ENCODE measurements around the gene RAPGEF1.

The RAPGEF1 gene

DNA sequence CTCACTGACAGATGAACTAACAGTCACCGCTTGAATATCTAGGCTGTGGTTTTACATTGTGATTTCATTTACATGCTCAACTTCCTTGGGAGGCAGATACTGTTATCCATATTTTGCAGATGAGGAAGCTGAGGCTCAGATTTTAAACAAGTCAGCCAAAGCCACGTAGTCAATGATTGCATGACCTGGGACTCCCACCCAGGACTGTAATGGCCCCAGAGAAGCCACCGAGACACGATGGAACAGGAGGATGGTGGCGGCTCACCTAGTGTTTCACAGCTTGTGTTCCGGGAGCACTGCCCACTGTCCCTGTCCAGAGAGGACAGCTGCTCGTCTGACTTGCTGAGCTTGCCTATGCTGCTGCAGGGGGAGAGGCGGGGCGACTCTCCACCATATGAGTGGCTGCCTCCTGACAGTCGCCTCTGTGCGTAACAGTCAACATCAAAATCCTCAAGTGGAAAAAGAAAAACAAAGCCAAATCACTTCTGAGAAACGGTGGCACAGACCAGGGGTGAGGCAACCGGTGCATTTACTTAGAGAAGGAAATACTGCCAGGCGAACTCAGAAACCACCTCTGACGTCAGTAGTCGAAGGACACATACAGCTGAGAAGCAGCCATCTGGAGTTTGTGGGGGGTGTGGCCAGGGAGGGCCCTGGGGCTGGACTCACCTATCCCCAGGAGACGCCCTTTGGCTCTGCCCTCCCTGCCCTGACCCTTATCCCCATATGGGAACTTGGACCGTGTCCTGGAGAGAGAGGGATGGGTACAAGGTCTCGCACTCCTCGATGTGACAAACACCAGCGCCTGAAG is 112.0 kb downstream of the RAPGEF1 start:
- DNase-seq (ENCODE audit: low spot score) (no peak), ATAC-seq (ENCODE audit: low read depth) (no peak)
- Histone ChIP-seq H3K9me3 (ENCODE audit: severe bottlenecking) (no peaks in the 10 kb centered on the region), H3K4me3 (ENCODE audit: severe bottlenecking) (no peak overlapping the region), H3K27ac (ENCODE audit: poor library complexity, severe bottlenecking) (no peak overlapping the region), H3K4me1 (ENCODE audit: insufficient read depth, poor library complexity, severe bottlenecking) (peaks cover 2% of the 10 kb centered on the region), H3K36me3 (ENCODE audit: low read depth) (peaks cover 14% of the 10 kb centered on the region), H3K27me3 (ENCODE audit: insufficient read depth, poor library complexity, severe bottlenecking) (no peaks in the 10 kb centered on the region)
- TF ChIP-seq, protein P1, sequence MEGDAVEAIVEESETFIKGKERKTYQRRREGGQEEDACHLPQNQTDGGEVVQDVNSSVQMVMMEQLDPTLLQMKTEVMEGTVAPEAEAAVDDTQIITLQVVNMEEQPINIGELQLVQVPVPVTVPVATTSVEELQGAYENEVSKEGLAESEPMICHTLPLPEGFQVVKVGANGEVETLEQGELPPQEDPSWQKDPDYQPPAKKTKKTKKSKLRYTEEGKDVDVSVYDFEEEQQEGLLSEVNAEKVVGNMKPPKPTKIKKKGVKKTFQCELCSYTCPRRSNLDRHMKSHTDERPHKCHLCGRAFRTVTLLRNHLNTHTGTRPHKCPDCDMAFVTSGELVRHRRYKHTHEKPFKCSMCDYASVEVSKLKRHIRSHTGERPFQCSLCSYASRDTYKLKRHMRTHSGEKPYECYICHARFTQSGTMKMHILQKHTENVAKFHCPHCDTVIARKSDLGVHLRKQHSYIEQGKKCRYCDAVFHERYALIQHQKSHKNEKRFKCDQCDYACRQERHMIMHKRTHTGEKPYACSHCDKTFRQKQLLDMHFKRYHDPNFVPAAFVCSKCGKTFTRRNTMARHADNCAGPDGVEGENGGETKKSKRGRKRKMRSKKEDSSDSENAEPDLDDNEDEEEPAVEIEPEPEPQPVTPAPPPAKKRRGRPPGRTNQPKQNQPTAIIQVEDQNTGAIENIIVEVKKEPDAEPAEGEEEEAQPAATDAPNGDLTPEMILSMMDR (IDR thresholded peaks at IDR 0.05; ENCODE audit: poor library complexity, severe bottlenecking) = no peak

DNA sequence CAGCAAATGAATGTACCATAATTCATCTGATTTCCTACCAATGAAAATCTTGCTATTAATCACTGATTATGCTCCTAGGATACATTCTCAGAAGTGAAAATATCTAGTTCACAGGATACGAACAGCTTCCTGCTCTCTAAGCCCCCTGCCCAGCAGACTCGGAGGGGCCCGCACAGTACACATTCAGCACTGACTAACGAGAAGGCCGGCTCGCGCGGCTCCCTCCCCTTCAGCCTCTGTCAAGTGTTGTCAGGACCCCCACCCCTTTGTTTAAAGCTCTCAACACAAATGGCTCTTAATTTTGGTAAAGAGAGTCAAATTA is 112.6 kb downstream of the RAPGEF1 start:
- Histone ChIP-seq H3K9me3 (ENCODE audit: severe bottlenecking) (no peaks in the 10 kb centered on the region), H3K36me3 (ENCODE audit: low read depth) (peaks cover 9% of the 10 kb centered on the region), H3K4me3 (ENCODE audit: severe bottlenecking) (no peak overlapping the region), H3K27me3 (ENCODE audit: insufficient read depth, poor library complexity, severe bottlenecking) (no peaks in the 10 kb centered on the region), H3K4me1 (ENCODE audit: insufficient read depth, poor library complexity, severe bottlenecking) (no peaks in the 10 kb centered on the region), H3K27ac (ENCODE audit: poor library complexity, severe bottlenecking) (no peak overlapping the region)
- ATAC-seq (ENCODE audit: low read depth) = no peak
- TF ChIP-seq, protein P1 (IDR thresholded peaks at IDR 0.05; ENCODE audit: poor library complexity, severe bottlenecking) = no peak
- no peak for DNase-seq (ENCODE audit: low spot score)

DNA sequence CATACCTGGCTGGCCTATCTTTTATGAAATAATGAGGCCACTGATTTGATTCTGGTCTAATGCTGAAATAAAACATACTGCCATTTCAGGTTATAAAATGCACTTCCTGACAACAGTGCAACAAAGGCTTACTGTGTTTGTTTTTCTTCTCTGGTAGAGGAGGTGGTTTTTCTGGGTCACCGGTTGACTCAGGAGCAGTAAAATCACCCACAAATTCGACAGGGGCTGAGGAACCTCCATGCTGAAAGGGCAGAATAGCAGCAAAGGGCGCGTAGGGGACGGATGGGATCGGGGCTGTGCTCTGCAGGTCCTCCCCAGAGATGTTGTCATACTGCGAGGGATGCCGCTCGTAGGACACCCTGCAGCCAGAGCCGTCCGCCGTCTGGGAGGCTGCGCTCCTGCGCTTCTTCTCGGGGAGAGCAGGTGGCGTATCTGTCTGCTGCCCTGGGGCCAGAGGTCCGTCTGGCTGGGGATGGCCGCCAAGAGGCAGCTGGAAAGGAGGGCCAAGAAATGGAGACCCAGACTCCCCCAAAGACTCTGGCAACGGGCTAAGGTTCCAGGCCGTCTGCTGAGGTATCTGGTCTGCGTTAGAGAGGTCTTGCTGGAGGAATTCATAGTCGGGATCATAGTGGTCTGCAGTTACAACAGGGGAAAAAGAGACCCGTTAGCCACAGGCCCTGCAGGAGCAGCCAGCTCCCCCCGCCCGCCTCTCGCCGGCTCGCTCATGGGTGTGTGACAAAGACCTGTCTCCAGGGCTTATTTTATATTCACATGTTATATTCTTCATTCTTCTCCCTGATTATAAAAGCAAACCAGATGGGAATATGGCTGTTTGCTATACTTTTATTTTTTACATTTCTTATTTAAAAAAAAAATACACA is 113.8 kb downstream of the RAPGEF1 start:
- TF ChIP-seq, protein P1 (IDR thresholded peaks at IDR 0.05; ENCODE audit: poor library complexity, severe bottlenecking) = no peak
- H3K27me3 ChIP-seq (ENCODE audit: insufficient read depth, poor library complexity, severe bottlenecking) = no peaks in the 10 kb centered on the region
- peaks cover 9% of the 10 kb centered on the region for H3K36me3 ChIP-seq (ENCODE audit: low read depth)
- H3K27ac ChIP-seq (ENCODE audit: poor library complexity, severe bottlenecking) = no peak overlapping the region
- DNase-seq (ENCODE audit: low spot score) = no peak
- H3K9me3 ChIP-seq (ENCODE audit: severe bottlenecking) = no peaks in the 10 kb centered on the region
- ATAC-seq (ENCODE audit: low read depth) = no peak
- H3K4me3 ChIP-seq (ENCODE audit: severe bottlenecking) = no peak overlapping the region
- H3K4me1 ChIP-seq (ENCODE audit: insufficient read depth, poor library complexity, severe bottlenecking) = no peaks in the 10 kb centered on the region

DNA sequence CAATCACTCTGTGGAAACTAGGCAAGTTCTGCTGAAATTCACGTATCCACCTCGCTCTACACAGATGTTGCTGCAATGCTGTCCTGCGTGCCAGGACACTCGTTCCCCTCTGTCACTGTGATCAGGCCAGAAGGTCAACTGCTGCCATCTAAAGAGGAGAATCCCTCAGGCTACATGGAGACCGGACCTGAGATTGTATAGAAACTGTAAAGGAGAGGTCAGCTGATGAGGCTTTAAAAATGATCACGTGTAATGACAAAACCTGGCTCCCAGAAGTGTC is 114.4 kb downstream of the RAPGEF1 start:
- H3K27me3 ChIP-seq (ENCODE audit: insufficient read depth, poor library complexity, severe bottlenecking) = no peaks in the 10 kb centered on the region
- TF ChIP-seq, protein P1 (IDR thresholded peaks at IDR 0.05; ENCODE audit: poor library complexity, severe bottlenecking) = no peak
- no peak overlapping the region for H3K27ac ChIP-seq (ENCODE audit: poor library complexity, severe bottlenecking)
- no peak overlapping the region for H3K4me3 ChIP-seq (ENCODE audit: severe bottlenecking)
- H3K9me3 ChIP-seq (ENCODE audit: severe bottlenecking) = no peaks in the 10 kb centered on the region
- H3K4me1 ChIP-seq (ENCODE audit: insufficient read depth, poor library complexity, severe bottlenecking) = no peaks in the 10 kb centered on the region
- no peak for DNase-seq (ENCODE audit: low spot score)
- ATAC-seq (ENCODE audit: low read depth) = no peak
- peaks cover 9% of the 10 kb centered on the region for H3K36me3 ChIP-seq (ENCODE audit: low read depth)

Measured in RWPE2 (cell line).